Prostate gland (tissue), 2 donors: ENCODE measurements around the gene MTIF2. TPM values are rescaled to one million over a fixed set of nuclear protein-coding genes. Genes with fewer than 3 reads are reported as not detected.

Source experiments
- DNase-seq: peaks from one replicate; pipeline ENCODE4 v3.0.0-alpha.2; 2019; ENCODE audit warnings: low spot score
- H3K27ac ChIP-seq, 2 donors: fragments of 200-600 bp; sonication (generic); 2 replicates each; pipeline ENCODE4 v1.5.1; 2017 to 2019
- H3K27me3 ChIP-seq: fragments of 200-600 bp; sonication (generic); replicated peaks from 2 replicates; pipeline ENCODE4 v1.5.1; 2019; ENCODE audit not compliant: insufficient read depth
- H3K36me3 ChIP-seq, 2 donors: fragments of 200-600 bp; sonication (generic); 1 replicate in 1 of 2; 2 replicates in 1 of 2; pipeline versions ENCODE4 v1.5.1 to v1.8.1; 2017 to 2019
- H3K4me1 ChIP-seq: fragments of 200-600 bp; sonication (generic); replicated peaks from 2 replicates; pipeline ENCODE4 v1.5.1; 2019
- H3K4me3 ChIP-seq, 2 donors: fragments of 200-600 bp; sonication (generic); 2 replicates each; pipeline ENCODE4 v1.5.1; 2017 to 2019
- H3K9me3 ChIP-seq: fragments of 200-600 bp; sonication (generic); 2 replicates; pipeline ENCODE4 v1.5.1; 2017
- CTCF ChIP-seq, 4 experiments: fragments of 200-600 bp in 2 of 4; fragments of 450-650 bp in 2 of 4; sonication (generic) in 2 of 4; IDR thresholded peaks; 1 replicate in 3 of 4; 2 replicates in 1 of 4; pipeline ENCODE4 v1.5.1; 2016 to 2019; ENCODE audit warnings: antibody characterized with exemption in 4 of 4, mild to moderate bottlenecking in 2 of 4, moderate library complexity in 2 of 4
- POLR2A ChIP-seq: fragments of 450-650 bp; IDR thresholded peaks from one replicate; pipeline ENCODE4 v1.6.1; 2016; ENCODE audit warnings: antibody characterized with exemption, mild to moderate bottlenecking
- POLR2AphosphoS5 ChIP-seq: sonication (generic); formaldehyde crosslinking; IDR thresholded peaks from one replicate; pipeline ENCODE4 v1.6.1; 2017; ENCODE audit warnings: antibody characterized with exemption
- WGBS: methylation state at CpG from one replicate; pipeline ENCODE4 v1.1.5; 2018; 5-methylcytosine and 5-hydroxymethylcytosine counted together
- intact Hi-C: fragments of 100-400 bp; cut with DNase I; formaldehyde crosslinking; loops from one replicate; pipeline ENCODE4 v1.14.2; 2022
- total RNA-seq, 2 donors: library from RNA; depleted of rRNA; stranded (reverse); fragments of >200 nt; gene quantifications; one replicate each; pipeline ENCODE4 v1.1.0, GENCODE V29; 2016

Gene MTIF2
- total RNA-seq, 2 donors from 2014 or later: 23.9 to 25.7 TPM

- TF ChIP-seq POLR2A: no peak
- no peak for TF ChIP-seq CTCF (IDR thresholded peaks at IDR 0.05)
- TF ChIP-seq POLR2AphosphoS5: no peak
- Histone ChIP-seq H3K36me3 (no peaks in the 10 kb centered on the region), H3K27me3 (no peaks in the 10 kb centered on the region), H3K9me3 (no peaks in the 10 kb centered on the region), H3K4me3 (no peak overlapping the region), H3K27ac (no peak overlapping the region), H3K4me1 (no peaks in the 10 kb centered on the region)
- DNase-seq: no peak
- intact Hi-C loops: no loop called here
- 85% methylated on average over 19 of the region's 19 CpGs for WGBS
Measured at GRCh38 chr2:55225481-55226020, 43.5 kb downstream of the MTIF2 start.

- H3K27me3 ChIP-seq: no peaks in the 10 kb centered on the region
- no peak overlapping the region for H3K27ac ChIP-seq
- no peaks in the 10 kb centered on the region for H3K9me3 ChIP-seq
- DNase-seq: no peak
- intact Hi-C loops: no loop called here
- TF ChIP-seq CTCF (IDR thresholded peaks at IDR 0.05) (no peak), POLR2AphosphoS5 (no peak)
- H3K4me1 ChIP-seq: no peaks in the 10 kb centered on the region
- 85% methylated on average over 16 of the region's 19 CpGs for WGBS
- no peak overlapping the region for H3K4me3 ChIP-seq
- no peaks in the 10 kb centered on the region for H3K36me3 ChIP-seq
Measured at GRCh38 chr2:55224761-55225261, 44.2 kb downstream of the MTIF2 start.

- no peak for DNase-seq
- peak overlapping the region; percentile 88 to 95 for H3K27ac ChIP-seq
- H3K4me3 ChIP-seq: peak overlapping the region; percentile 73 to 80
- H3K36me3 ChIP-seq: no peaks in the 10 kb centered on the region
- TF ChIP-seq POLR2AphosphoS5: no peak
- no peak for TF ChIP-seq POLR2A
- no peak for TF ChIP-seq CTCF (IDR thresholded peaks at IDR 0.05)
- H3K27me3 ChIP-seq: no peaks in the 10 kb centered on the region
- intact Hi-C loops: no loop called here
- WGBS: 89% methylated on average over 25 of the region's 25 CpGs
- no peaks in the 10 kb centered on the region for H3K4me1 ChIP-seq
- no peaks in the 10 kb centered on the region for H3K9me3 ChIP-seq
Measured at GRCh38 chr2:55223958-55224760, 44.9 kb downstream of the MTIF2 start.

- Histone ChIP-seq H3K36me3 (no peaks in the 10 kb centered on the region), H3K9me3 (no peaks in the 10 kb centered on the region), H3K27me3 (no peaks in the 10 kb centered on the region), H3K27ac (no peak overlapping the region), H3K4me1 (no peaks in the 10 kb centered on the region), H3K4me3 (no peak overlapping the region)
- no peak for DNase-seq
- no peak for TF ChIP-seq CTCF (IDR thresholded peaks at IDR 0.05)
- no peak for TF ChIP-seq POLR2A
- TF ChIP-seq POLR2AphosphoS5: no peak
- intact Hi-C loops: no loop called here
Measured at GRCh38 chr2:55213822-55214221, 55.2 kb downstream of the MTIF2 start.

GRCh38 chr2:55204950-55205349 lies 64.1 kb downstream of the MTIF2 start:
- 100% methylated on average over 2 of the region's 2 CpGs for WGBS
- no peak for TF ChIP-seq CTCF (IDR thresholded peaks at IDR 0.05)
- no peak for TF ChIP-seq POLR2A
- no peak for TF ChIP-seq POLR2AphosphoS5

More at GRCh38 chr2:55204950-55205349, 64.1 kb downstream of the MTIF2 start:
- no peak overlapping the region for H3K4me3 ChIP-seq
- H3K27ac ChIP-seq: no peak overlapping the region
- H3K36me3 ChIP-seq: no peaks in the 10 kb centered on the region
- no peak for DNase-seq
- no peaks in the 10 kb centered on the region for H3K4me1 ChIP-seq
- intact Hi-C loops: no loop called here
- no peaks in the 10 kb centered on the region for H3K9me3 ChIP-seq
- no peaks in the 10 kb centered on the region for H3K27me3 ChIP-seq
